GM12864 (cell line): ENCODE measurements around the gene LMF2.

ENCODE experiments used
- DNase-seq: peaks from one replicate; pipeline ENCODE4 v3.0.0-alpha.2; 2011; ENCODE audit warnings: low read depth
- H3K4me3 ChIP-seq: 2 replicates; pipeline ENCODE4 v1.5.1; 2011; ENCODE audit warnings: mild to moderate bottlenecking, low read depth, low read length, control low read depth
- TF ChIP-seq, protein P1 (sequence below): IDR thresholded peaks from 2 replicates; pipeline ENCODE4 v1.5.1; 2011; ENCODE audit warnings: low read depth, mild to moderate bottlenecking, moderate library complexity, low read length, control low read depth, inconsistent platforms; ENCODE audit errors: missing control alignments

The LMF2 gene

DNA sequence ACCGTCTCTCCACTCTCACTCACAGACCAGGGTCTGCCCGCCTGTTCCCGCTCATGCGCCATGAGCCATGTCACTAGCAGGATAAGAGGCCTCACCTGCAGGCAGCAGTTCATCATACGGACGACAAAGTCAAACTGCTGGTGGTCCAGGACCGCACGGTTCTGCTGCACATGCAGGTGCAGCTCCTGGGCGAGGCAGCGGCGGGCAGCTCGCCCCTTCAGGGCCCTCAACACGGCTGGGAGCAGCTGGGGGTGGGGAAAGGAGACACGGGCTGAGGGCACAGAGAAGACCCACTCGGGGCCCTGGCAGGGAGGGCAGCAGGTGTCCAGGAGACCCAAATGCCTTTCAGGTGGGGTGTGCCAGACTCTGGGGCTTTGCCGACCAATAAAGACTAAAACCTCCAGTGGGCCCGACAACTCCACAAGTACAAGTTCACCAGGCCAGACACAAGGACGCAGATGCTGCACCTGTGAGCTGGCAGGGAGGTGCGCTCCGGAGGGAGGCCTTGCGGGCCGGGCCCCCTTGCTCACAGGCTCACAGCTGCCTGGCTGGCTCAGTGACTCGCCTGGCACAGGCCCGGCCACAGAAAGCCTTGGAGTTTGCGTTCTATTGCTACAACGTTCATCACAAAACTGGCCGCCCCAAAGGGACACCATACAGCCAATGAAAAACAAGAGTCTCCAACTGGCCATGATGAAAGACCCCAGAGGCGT lies 44.2 kb downstream of the LMF2 start:
- DNase-seq: no peak
- no peak overlapping the region for H3K4me3 ChIP-seq
- TF ChIP-seq, protein P1, sequence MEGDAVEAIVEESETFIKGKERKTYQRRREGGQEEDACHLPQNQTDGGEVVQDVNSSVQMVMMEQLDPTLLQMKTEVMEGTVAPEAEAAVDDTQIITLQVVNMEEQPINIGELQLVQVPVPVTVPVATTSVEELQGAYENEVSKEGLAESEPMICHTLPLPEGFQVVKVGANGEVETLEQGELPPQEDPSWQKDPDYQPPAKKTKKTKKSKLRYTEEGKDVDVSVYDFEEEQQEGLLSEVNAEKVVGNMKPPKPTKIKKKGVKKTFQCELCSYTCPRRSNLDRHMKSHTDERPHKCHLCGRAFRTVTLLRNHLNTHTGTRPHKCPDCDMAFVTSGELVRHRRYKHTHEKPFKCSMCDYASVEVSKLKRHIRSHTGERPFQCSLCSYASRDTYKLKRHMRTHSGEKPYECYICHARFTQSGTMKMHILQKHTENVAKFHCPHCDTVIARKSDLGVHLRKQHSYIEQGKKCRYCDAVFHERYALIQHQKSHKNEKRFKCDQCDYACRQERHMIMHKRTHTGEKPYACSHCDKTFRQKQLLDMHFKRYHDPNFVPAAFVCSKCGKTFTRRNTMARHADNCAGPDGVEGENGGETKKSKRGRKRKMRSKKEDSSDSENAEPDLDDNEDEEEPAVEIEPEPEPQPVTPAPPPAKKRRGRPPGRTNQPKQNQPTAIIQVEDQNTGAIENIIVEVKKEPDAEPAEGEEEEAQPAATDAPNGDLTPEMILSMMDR: no peak

DNA sequence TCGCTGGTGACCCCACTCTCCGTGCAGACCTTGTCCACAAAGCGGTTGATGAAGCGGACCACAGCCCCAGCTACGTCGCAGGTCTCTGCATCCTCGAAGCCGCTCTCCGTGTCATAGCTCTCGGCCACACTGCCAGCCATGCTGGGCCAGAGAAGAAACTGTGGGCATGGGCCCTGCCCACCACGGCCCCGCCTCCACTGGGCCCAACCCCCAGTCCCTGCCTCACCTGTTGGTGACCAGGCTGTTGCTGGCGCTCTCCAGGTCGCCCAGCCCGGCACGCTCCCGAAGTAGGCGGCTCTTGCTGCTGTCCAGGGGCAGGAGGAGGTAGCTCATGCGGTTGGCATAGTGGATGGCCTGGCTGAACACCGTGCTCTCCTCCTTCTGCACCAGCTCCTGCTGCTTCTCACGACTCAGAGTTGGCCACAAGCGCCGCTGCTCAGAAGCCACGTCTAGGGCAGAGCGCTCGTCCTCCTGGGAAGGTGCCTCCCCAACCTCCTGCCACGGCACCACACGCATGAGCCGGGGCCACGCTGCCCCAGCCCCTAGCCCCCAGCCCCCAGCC lies 45.4 kb downstream of the LMF2 start:
- DNase-seq: no peak
- TF ChIP-seq, protein P1: no peak
- no peak overlapping the region for H3K4me3 ChIP-seq

DNA sequence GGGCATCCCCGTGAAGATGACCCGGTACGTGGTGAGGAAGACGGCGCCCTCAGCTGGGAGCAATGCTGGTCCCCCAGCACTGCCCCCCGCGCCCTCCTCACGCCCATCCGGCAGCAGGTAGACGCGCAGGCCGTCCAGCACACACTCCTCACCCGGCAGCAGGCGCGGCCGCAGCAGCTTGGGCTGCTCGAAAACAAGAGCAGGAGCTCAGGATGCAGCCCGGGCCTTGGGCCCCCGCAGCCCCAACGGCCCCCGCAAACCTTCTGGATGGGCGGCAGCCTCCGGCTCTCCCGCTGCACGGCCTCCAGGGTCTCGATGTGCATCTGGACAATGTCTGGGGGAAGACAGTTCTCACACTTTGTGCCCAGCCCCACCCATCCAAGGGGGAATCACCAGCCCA lies 46.0 kb downstream of the LMF2 start:
- TF ChIP-seq, protein P1: no peak
- DNase-seq: no peak
- no peak overlapping the region for H3K4me3 ChIP-seq

DNA sequence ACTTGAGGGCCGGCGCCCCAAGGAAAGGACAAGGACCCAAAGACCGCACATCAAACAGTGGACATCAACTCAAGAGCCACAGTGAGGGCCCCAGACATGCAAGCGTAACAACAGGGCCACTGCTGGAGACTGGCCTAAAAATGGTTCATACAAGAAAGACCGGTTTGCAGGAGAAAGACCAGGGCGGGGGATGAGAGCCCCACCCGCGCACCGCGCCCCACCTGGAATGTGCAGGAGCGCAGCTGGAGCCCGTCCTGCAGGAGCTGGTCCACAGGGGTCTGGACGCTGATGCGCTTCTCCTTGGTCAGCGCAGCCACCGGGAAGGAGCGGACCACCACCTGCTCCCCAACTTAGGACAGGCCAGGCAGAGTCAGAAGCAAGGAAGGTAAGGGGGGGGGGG lies 46.6 kb downstream of the LMF2 start:
- TF ChIP-seq, protein P1: no peak
- DNase-seq: no peak
- H3K4me3 ChIP-seq: no peak overlapping the region

DNA sequence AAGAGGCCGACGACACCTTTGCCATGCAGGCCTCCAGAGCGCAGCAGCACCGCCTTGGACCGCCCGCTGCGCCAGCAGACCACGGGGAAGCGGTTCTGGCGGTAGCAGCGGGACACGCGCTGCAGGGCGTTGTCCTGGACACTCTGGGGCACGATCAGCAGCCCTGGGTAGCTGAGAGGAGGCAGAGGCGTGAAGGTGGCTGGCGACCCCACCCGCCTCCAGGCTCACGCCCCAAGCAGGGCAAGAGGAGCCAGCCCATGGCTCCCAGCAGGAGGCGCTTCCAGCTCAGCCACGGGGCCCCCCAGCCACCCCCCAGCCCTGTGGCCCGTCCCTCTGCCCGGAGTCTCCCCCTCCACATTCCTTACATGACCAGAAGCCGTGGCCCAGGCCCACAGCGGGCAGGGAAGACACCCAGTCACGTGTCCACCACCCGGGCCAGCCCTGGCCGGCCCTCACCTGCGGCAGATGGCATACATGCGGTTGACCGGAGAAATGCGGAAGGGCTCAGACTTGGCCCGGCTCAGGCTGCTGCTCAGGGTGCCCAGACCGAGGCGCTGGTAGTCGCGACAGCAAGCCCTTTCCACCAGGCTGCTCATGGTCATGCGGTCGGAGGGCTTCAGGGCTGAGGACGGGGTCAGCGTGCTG lies 47.9 kb downstream of the LMF2 start:
- TF ChIP-seq, protein P1: no peak
- H3K4me3 ChIP-seq: no peak overlapping the region
- no peak for DNase-seq

DNA sequence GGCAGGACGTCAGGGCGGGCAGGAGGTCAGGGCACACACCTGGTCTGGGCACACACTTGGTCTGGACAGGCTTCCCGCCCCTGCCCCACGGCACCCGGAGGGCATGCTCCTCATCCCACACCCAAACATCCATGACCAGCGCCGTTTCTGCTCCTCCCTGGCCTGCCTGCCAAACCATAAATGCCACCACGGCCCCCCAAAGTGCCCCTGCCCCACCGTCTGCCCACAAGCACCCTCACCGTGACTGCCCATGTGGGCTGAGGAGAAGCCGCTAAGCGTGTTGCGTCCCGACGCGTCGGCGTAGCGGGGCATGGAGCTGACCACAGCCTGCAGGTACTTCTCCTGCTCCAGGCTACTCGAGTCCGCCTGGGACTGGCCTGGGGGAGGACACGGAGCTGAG lies 48.5 kb downstream of the LMF2 start:
- DNase-seq: no peak
- H3K4me3 ChIP-seq: no peak overlapping the region
- TF ChIP-seq, protein P1: no peak
